Measurements from ENCODE around the gene KIF3A. TPM values are rescaled to one million over a fixed set of nuclear protein-coding genes. Genes with fewer than 3 reads are reported as not detected.

The KIF3A gene
- total RNA-seq, 1 experiment from 2014 or later = 12.7 TPM

- no peak overlapping the region for H3K27ac ChIP-seq (ENCODE audit: low read depth, low read length)
- no TSS peak for BruUV-seq (replicated peaks)
- no peak overlapping the region for H3K4me3 ChIP-seq (replicated peaks in 1 of 2; ENCODE audit: low read depth in 1 of 2, low read length in 2 of 2)
- no peak overlapping the region for H3K9ac ChIP-seq (ENCODE audit: low read length)
- ChIA-PET POLR2A (no interaction called here), CTCF (no interaction called here), RAD21 (ENCODE audit: low non-redundant PET in 1 of 2, low total read pairs in 2 of 2, uncharacterized antibody in 2 of 2, unreplicated experiment in 2 of 2) (interaction anchor here in 1 of 2 experiments (0.6 kb wide), 1 partner anchor 122 kb away, joined by 4 read pairs; no protein-coding TSS in a partner anchor)
- no peaks in the 10 kb centered on the region for H3K36me3 ChIP-seq (ENCODE audit: control insufficient read depth in 1 of 2, insufficient read depth in 2 of 2, low read length in 2 of 2)
- no peaks in the 10 kb centered on the region for H4K20me1 ChIP-seq (ENCODE audit: insufficient read depth)
- peaks cover 12 to 17% of the 10 kb centered on the region in 2 experiments for H3K4me1 ChIP-seq (ENCODE audit: control insufficient read depth in 1 of 2, insufficient read depth in 2 of 2, low read length in 2 of 2)
- H3K9me3 ChIP-seq (ENCODE audit: control insufficient read depth in 1 of 2, insufficient read depth in 1 of 2, low read depth in 1 of 2, low read length in 2 of 2) = no peaks in the 10 kb centered on the region
- no peaks in the 10 kb centered on the region for H3K9me2 ChIP-seq (ENCODE audit: insufficient read depth)
- no peak overlapping the region for H2AFZ ChIP-seq (ENCODE audit: low read depth, low read length, poor library complexity, severe bottlenecking)
- intact Hi-C loops (cut with micrococcal nuclease) = no loop called here
- peaks cover 22% of the 10 kb centered on the region for H3K79me2 ChIP-seq (ENCODE audit: insufficient read depth, low read length)
- no peak for TF ChIP-seq ZFX (IDR thresholded peaks at IDR 0.05)
- TF ChIP-seq POLR2A (IDR thresholded peaks at IDR 0.05; ENCODE audit: borderline replicate concordance, extremely low read depth, insufficient read depth, insufficient read length) = no peak
- TF ChIP-seq CBX3 (IDR thresholded peaks at IDR 0.05; ENCODE audit: low read depth) = no peak
- no peak for TF ChIP-seq EZH2phosphoT487 (IDR thresholded peaks at IDR 0.05; ENCODE audit: borderline replicate concordance)
- no peak for TF ChIP-seq SIN3A (IDR thresholded peaks at IDR 0.05; ENCODE audit: low read depth)
- TF ChIP-seq CEBPB (IDR thresholded peaks at IDR 0.05; ENCODE audit: low read depth) = no peak
- TF ChIP-seq SP1 (IDR thresholded peaks at IDR 0.05; ENCODE audit: low read depth) = no peak
- no peak for TF ChIP-seq EZH2 (IDR thresholded peaks at IDR 0.05)
- no peak for TF ChIP-seq YY1 (IDR thresholded peaks at IDR 0.05; ENCODE audit: extremely low read depth, insufficient replicate concordance, low read depth, low read length)
- TF ChIP-seq TCF7L2 (IDR thresholded peaks at IDR 0.05; ENCODE audit: borderline replicate concordance, extremely low read depth, insufficient read depth, insufficient read length) = no peak
- TF ChIP-seq EGR1 (IDR thresholded peaks at IDR 0.05; ENCODE audit: low read depth) = no peak
- no peak for DNase-seq (ENCODE audit: low read depth, low spot score)
- ATAC-seq = no peak
- H3K4me2 ChIP-seq (ENCODE audit: low read length) = no peak overlapping the region
- H3K27me3 ChIP-seq (ENCODE audit: insufficient read depth, low read length) = no peaks in the 10 kb centered on the region
Measured at GRCh38 chr5:132771503-132771998, 34.2 kb upstream of the KIF3A start.

- ChIA-PET RAD21 (ENCODE audit: low non-redundant PET in 1 of 2, low total read pairs in 2 of 2, uncharacterized antibody in 2 of 2, unreplicated experiment in 2 of 2) (no interaction called here), POLR2A (no interaction called here), CTCF (no interaction called here)
- H3K9ac ChIP-seq (ENCODE audit: low read length) = no peak overlapping the region
- DNase-seq (ENCODE audit: low read depth, low spot score) (no peak), ATAC-seq (no peak)
- H3K27me3 ChIP-seq (ENCODE audit: insufficient read depth, low read length) = no peaks in the 10 kb centered on the region
- no TSS peak for BruUV-seq (replicated peaks)
- no peaks in the 10 kb centered on the region for H3K9me3 ChIP-seq (ENCODE audit: control insufficient read depth in 1 of 2, insufficient read depth in 1 of 2, low read depth in 1 of 2, low read length in 2 of 2)
- no peak overlapping the region for H3K4me2 ChIP-seq (ENCODE audit: low read length)
- no peaks in the 10 kb centered on the region for H3K36me3 ChIP-seq (ENCODE audit: control insufficient read depth in 1 of 2, insufficient read depth in 2 of 2, low read length in 2 of 2)
- H3K27ac ChIP-seq (ENCODE audit: low read depth, low read length) = no peak overlapping the region
- intact Hi-C loops (cut with micrococcal nuclease) = no loop called here
- H2AFZ ChIP-seq (ENCODE audit: low read depth, low read length, poor library complexity, severe bottlenecking) = no peak overlapping the region
- no peaks in the 10 kb centered on the region for H4K20me1 ChIP-seq (ENCODE audit: insufficient read depth)
- peaks cover 16% of the 10 kb centered on the region for H3K79me2 ChIP-seq (ENCODE audit: insufficient read depth, low read length)
- H3K4me1 ChIP-seq (ENCODE audit: control insufficient read depth in 1 of 2, insufficient read depth in 2 of 2, low read length in 2 of 2) = peaks cover 8 to 11% of the 10 kb centered on the region in 2 experiments
- no peak overlapping the region for H3K4me3 ChIP-seq (replicated peaks in 1 of 2; ENCODE audit: low read depth in 1 of 2, low read length in 2 of 2)
- no peaks in the 10 kb centered on the region for H3K9me2 ChIP-seq (ENCODE audit: insufficient read depth)
- TF ChIP-seq EZH2phosphoT487 (IDR thresholded peaks at IDR 0.05; ENCODE audit: borderline replicate concordance) = no peak
- TF ChIP-seq POLR2A (IDR thresholded peaks at IDR 0.05; ENCODE audit: borderline replicate concordance, extremely low read depth, insufficient read depth, insufficient read length) = no peak
- no peak for TF ChIP-seq MAX (IDR thresholded peaks at IDR 0.05)
- TF ChIP-seq SIN3A (IDR thresholded peaks at IDR 0.05; ENCODE audit: low read depth) = no peak
- TF ChIP-seq CTCF (IDR thresholded peaks at IDR 0.05 in 2 of 3, conservative IDR thresholded peaks at IDR 0.05 in 1 of 3; ENCODE audit: borderline replicate concordance in 1 of 3, insufficient read depth in 1 of 3, low read depth in 2 of 3, low read length in 2 of 3) = no peak
- no peak for TF ChIP-seq JUND (IDR thresholded peaks at IDR 0.05)
- no peak for TF ChIP-seq CEBPB (IDR thresholded peaks at IDR 0.05; ENCODE audit: low read depth)
- TF ChIP-seq ZNF274 (IDR thresholded peaks at IDR 0.05; ENCODE audit: low read depth, low read length) = no peak
- TF ChIP-seq FOSL1 (IDR thresholded peaks at IDR 0.05; ENCODE audit: low read depth) = no peak
- no peak for TF ChIP-seq YY1 (IDR thresholded peaks at IDR 0.05; ENCODE audit: extremely low read depth, insufficient replicate concordance, low read depth, low read length)
- TF ChIP-seq ELF1 (IDR thresholded peaks at IDR 0.05; ENCODE audit: borderline replicate concordance, low read depth) = no peak
- TF ChIP-seq ATF3 (IDR thresholded peaks at IDR 0.05) = no peak
Measured at GRCh38 chr5:132770476-132771159, 33.3 kb upstream of the KIF3A start.
